K562 (cell line): ENCODE measurements around the gene USP15. TPM values are rescaled to one million over a fixed set of nuclear protein-coding genes. Genes with fewer than 3 reads are reported as not detected.

Experiments
- CCNT2 ChIP-seq: IDR thresholded peaks from 2 replicates; pipeline ENCODE4 v1.6.1; 2011; ENCODE audit warnings: borderline replicate concordance, low read depth, mild to moderate bottlenecking, moderate library complexity, mixed read lengths, low read length; ENCODE audit not compliant: insufficient read length; ENCODE audit errors: extremely low read depth
- CLOCK ChIP-seq: fragments of 250-450 bp; sonication (Bioruptor Pico); IDR thresholded peaks from 2 replicates; pipeline ENCODE4 v1.4.0; 2020; ENCODE audit warnings: mild to moderate bottlenecking, moderate library complexity, borderline replicate concordance
- ESRRA ChIP-seq: fragments of 450-650 bp; IDR thresholded peaks from 2 replicates; pipeline ENCODE4 v1.6.1; 2014; ENCODE audit warnings: low read depth, mild to moderate bottlenecking, moderate library complexity, borderline replicate concordance
- MCM2 ChIP-seq: fragments of 450-650 bp; IDR thresholded peaks from 2 replicates; pipeline ENCODE4 v1.6.1; 2017; ENCODE audit warnings: low read depth, mild to moderate bottlenecking
- MXD1 ChIP-seq: fragments of 250-450 bp; sonication (Bioruptor Pico); IDR thresholded peaks from 2 replicates; pipeline ENCODE4 v1.8.0; 2021; ENCODE audit warnings: borderline replicate concordance, mild to moderate bottlenecking, moderate library complexity; ENCODE audit not compliant: poor library complexity, severe bottlenecking
- NCOR1 ChIP-seq: fragments of 450-650 bp; IDR thresholded peaks from 2 replicates; pipeline ENCODE4 v1.6.1; 2016; ENCODE audit warnings: mild to moderate bottlenecking, moderate library complexity
- NELFE ChIP-seq: IDR thresholded peaks from 2 replicates; pipeline ENCODE4 v1.6.1; 2011; ENCODE audit warnings: mild to moderate bottlenecking; ENCODE audit not compliant: insufficient read depth, insufficient read length
- PYGO2 ChIP-seq: fragments of 450-650 bp; IDR thresholded peaks from 2 replicates; pipeline ENCODE4 v1.6.1; 2016; ENCODE audit warnings: mild to moderate bottlenecking, missing genetic modification characterization, moderate library complexity, missing compliant biosample characterization
- SMARCC2 ChIP-seq: fragments of 450-650 bp; IDR thresholded peaks from 2 replicates; pipeline ENCODE4 v1.6.1; 2017; ENCODE audit warnings: antibody characterized with exemption, moderate library complexity, mild to moderate bottlenecking, low read depth
- SMARCE1 ChIP-seq: fragments of 450-650 bp; IDR thresholded peaks from 2 replicates; pipeline ENCODE4 v1.7.1; 2016; ENCODE audit warnings: mild to moderate bottlenecking
- SOX6 ChIP-seq: fragments of 450-650 bp; IDR thresholded peaks from 2 replicates; pipeline ENCODE4 v1.6.1; 2014; ENCODE audit warnings: mild to moderate bottlenecking
- STAT5A ChIP-seq: IDR thresholded peaks from 2 replicates; pipeline ENCODE4 v1.6.1; 2012; ENCODE audit warnings: low read length, inconsistent platforms, borderline replicate concordance
- TBL1XR1 ChIP-seq, 2 experiments: IDR thresholded peaks; 2 replicates each; pipeline ENCODE4 v1.6.1; 2012; ENCODE audit warnings: improper control_type of control experiment in 2 of 2, low read length in 2 of 2, mild to moderate bottlenecking in 1 of 2
- XRCC4 ChIP-seq: IDR thresholded peaks from one replicate; pipeline ENCODE4 v1.6.1; 2011; ENCODE audit not compliant: insufficient read depth, insufficient read length; ENCODE audit errors: extremely low read depth
- ZBTB11 ChIP-seq, 3 experiments: fragments of 200-800 bp in 1 of 3; fragments of 250-450 bp in 1 of 3; fragments of 450-650 bp in 1 of 3; sonication (Bioruptor Pico) in 1 of 3; sonication (Bioruptor generic) in 1 of 3; formaldehyde crosslinking in 1 of 3; IDR thresholded peaks; 2 replicates each; pipeline versions ENCODE4 v1.6.1 to v1.8.0; 2016 to 2022; ENCODE audit warnings: mild to moderate bottlenecking in 2 of 3, missing genetic modification characterization in 2 of 3, missing compliant biosample characterization in 1 of 3, moderate library complexity in 1 of 3
- ZNF592 ChIP-seq: fragments of 450-650 bp; IDR thresholded peaks from 2 replicates; pipeline ENCODE4 v1.6.1; 2017; ENCODE audit warnings: antibody characterized with exemption, mild to moderate bottlenecking
- polyA plus RNA-seq, 8 experiments: library from polyadenylated mRNA; depleted of rRNA in 4 of 8; stranded (reverse) in 5 of 8; unstranded in 3 of 8; fragments of >200 nt; fragmentation: Nextera tagmentation in 2 of 8; fragmentation: Illumina TruSeq in 1 of 8; extraction: Ambion mirVana in 2 of 8; extraction: Trizol in 1 of 8; gene quantifications; 2 replicates each; pipeline versions ENCODE4 v1.2.1 to v1.2.3, GENCODE V29; 2011 to 2014; ENCODE audit warnings: inconsistent platforms in 1 of 8, missing spikeins in 1 of 8
- total RNA-seq, 7 experiments: library from RNA; depleted of rRNA in 6 of 7; stranded (reverse); fragments of >200 nt in 6 of 7; fragmentation: Illumina TruSeq in 2 of 7; extraction: Trizol in 2 of 7; gene quantifications; 2 replicates each; pipeline versions ENCODE4 v1.2.1 to v1.2.3, GENCODE V29; 2011 to 2021; ENCODE audit warnings: low replicate concordance in 1 of 7

Gene USP15
- total and polyA plus RNA-seq, 9 of the 15 experiments (the other 6 are each of a cell fraction or from before 2014, with no cell fraction given): 140 to 272 (median 182) TPM

- TF ChIP-seq CLOCK (no peak), NCOR1 (peak; percentile 79), SOX6 (peak; percentile 80), CCNT2 (peak; percentile 62), ZBTB11 (CRISPR knock-in tag; IDR thresholded peaks at IDR 0.05) (no peak), PYGO2 (tag) (0 out of 2 replicates have a peak, but pooled peaks have one; percentile 40), SMARCC2 (peak; percentile 54; the same call in 1 of the 2 replicates), SMARCE1 (peak; percentile 93), MCM2 (no peak), ESRRA (peak; percentile 50; the same call in 1 of the 2 replicates), XRCC4 (no peak), MXD1 (CRISPR knock-in tag) (no peak), TBL1XR1 (IDR thresholded peaks at IDR 0.05; ENCODE audit: low read length in 2 of 2) (0 out of 4 replicates have a peak, but pooled peaks of 1 of the 2 experiments have one; percentile 42), NELFE (no peak), STAT5A (peak; percentile 38; the same call in 1 of the 2 replicates), ZNF592 (peak; percentile 38; the same call in 1 of the 2 replicates)
These were observed 28.0 kb upstream of the USP15 start (continued) for GRCh38 chr12:62232143-62232729.
